ENCODE measurements around the gene ATP5IF1.
A peak's percentile ranks its signal among the peaks of the same experiment; 100 is the strongest.

Gene ATP5IF1

DNA sequence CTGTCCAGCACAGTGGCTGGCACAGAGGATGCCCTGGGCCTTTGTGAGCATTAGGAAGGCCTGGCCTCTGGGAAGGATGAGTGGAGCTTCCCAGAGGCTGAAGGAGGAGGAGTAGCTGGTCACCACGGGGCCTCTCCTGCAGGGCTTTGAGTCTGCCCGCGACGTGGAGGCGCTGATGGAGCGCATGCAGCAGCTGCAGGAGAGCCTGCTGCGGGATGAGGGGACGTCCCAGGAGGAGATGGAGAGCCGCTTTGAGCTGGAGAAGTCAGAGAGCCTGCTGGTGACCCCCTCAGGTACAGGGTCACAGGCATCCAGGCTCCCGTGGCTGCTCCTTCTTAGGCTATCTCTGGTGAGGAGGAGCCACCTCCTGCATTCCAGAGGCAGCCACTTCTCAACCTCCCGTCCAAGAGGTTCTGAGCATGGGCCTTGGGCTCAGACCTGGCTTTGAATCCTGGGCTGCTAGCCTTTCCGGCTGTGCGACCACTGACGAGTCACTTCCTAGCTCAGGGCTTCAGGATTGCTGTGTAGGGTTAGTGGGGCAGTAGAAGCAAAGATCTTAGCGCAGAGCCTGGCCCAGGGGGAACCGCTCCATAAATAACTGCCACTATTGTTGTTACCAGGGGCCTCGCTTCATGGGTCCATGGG, 37.4 kb downstream of the ATP5IF1 start:
- H3K4me1 Mint-ChIP-seq, result no peaks in the 10 kb centered on the region
- DNase-seq (no peak), ATAC-seq (no peak)
- no peaks in the 10 kb centered on the region for H3K27me3 Mint-ChIP-seq
- H3K9me3 Mint-ChIP-seq, result no peaks in the 10 kb centered on the region
- H3K4me3 Mint-ChIP-seq, result no peak overlapping the region
- no peak overlapping the region for H3K27ac Mint-ChIP-seq

DNA sequence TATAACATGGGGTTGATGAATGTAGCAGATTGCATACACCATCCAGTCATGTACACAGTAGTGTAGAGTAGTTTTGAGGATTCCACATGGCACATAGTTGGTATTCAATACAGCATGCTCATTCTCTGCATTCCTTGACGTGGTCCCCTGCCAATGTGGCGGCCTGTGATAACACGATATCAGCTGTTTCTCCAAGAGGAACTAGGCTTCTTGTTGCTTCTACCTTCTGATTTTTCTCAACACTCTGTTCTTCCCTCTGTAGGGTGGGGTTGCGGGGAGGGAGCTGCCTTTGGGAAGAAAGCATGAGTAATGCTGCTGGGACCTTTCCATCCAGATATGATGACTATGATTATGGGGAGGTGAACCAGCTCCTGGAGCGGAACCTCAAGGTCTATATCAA, 42.8 kb downstream of the ATP5IF1 start:
- ATAC-seq (no peak), DNase-seq (no peak)
- Mint-ChIP-seq H3K27me3 (no peaks in the 10 kb centered on the region), H3K9me3 (no peaks in the 10 kb centered on the region), H3K4me3 (no peak overlapping the region), H3K4me1 (no peaks in the 10 kb centered on the region), H3K27ac (no peak overlapping the region)

DNA sequence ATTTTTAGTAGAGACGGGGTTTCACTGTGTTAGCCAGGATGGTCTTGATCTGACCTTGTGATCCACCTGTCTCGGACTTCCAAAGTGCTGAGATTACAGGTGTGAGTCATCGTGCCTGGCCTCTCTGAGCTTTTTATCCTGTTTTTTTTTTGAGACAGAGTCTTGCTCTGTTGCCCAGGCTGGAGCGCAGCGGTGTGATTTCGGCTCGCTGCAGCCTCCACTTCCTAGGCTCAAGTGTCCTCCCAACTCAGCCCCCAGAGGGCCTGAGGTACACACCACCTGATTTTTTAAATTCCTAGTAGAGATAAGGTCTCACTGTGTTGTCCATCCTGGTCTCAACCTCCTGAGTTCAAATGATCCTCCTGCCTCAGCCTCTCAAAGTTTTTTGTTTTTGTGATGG, 43.8 kb downstream of the ATP5IF1 start:
- ATAC-seq, result no peak
- H3K4me1 Mint-ChIP-seq, result no peaks in the 10 kb centered on the region
- H3K27ac Mint-ChIP-seq, result no peak overlapping the region
- H3K9me3 Mint-ChIP-seq, result no peaks in the 10 kb centered on the region
- no peaks in the 10 kb centered on the region for H3K27me3 Mint-ChIP-seq
- H3K4me3 Mint-ChIP-seq, result no peak overlapping the region
- DNase-seq, result no peak

DNA sequence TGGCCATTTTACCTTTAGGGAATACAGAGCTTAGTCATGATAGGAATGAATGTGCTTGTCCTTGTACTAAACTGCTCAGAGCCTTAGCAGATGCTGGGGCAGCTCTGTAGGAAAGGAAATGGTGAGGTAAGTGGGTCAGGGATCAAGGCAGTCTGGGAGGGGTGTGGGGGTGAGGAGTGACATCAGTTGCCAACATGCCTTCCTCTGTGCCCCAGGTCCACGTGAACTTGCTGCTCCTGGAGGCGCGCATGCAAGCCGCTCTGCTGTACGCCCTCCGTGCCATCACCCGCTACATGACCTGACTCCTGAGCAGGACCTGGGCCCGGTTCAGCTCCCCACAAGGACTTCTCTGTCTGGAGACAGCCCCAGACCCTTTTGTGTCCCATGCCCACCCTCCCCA, 44.6 kb downstream of the ATP5IF1 start:
- no peaks in the 10 kb centered on the region for H3K9me3 Mint-ChIP-seq
- H3K27me3 Mint-ChIP-seq, result no peaks in the 10 kb centered on the region
- no peak for DNase-seq
- no peak overlapping the region for H3K4me3 Mint-ChIP-seq
- no peaks in the 10 kb centered on the region for H3K4me1 Mint-ChIP-seq
- peak overlapping the region in 1 of 2 donors; percentile 21 for H3K27ac Mint-ChIP-seq
- ATAC-seq, result peak; percentile 19

DNA sequence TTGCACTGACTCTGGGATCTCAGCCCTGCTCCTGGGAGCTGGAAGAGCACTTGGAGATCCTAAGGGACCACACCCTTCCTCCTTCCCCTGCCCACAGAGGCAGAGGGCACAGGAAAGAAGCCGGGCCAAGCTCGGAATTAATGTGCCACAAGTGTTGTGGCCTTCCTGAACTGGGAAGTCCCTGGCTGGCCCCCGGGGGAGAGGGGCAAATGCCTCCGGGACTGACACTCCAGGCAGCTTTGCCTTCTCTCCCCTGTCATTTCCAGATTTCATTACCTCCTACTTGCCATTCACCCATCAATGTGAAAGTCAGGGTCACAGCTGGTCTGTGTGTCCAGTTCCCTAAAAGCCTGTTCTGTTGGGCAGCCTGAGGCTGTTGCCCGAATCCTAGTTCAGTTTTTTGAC, 45.1 kb downstream of the ATP5IF1 start:
- Mint-ChIP-seq H3K27ac (peak overlapping the region in 1 of 2 donors; percentile 21), H3K4me1 (no peaks in the 10 kb centered on the region), H3K9me3 (no peaks in the 10 kb centered on the region), H3K27me3 (no peaks in the 10 kb centered on the region), H3K4me3 (no peak overlapping the region)
- ATAC-seq (no peak), DNase-seq (no peak)

DNA sequence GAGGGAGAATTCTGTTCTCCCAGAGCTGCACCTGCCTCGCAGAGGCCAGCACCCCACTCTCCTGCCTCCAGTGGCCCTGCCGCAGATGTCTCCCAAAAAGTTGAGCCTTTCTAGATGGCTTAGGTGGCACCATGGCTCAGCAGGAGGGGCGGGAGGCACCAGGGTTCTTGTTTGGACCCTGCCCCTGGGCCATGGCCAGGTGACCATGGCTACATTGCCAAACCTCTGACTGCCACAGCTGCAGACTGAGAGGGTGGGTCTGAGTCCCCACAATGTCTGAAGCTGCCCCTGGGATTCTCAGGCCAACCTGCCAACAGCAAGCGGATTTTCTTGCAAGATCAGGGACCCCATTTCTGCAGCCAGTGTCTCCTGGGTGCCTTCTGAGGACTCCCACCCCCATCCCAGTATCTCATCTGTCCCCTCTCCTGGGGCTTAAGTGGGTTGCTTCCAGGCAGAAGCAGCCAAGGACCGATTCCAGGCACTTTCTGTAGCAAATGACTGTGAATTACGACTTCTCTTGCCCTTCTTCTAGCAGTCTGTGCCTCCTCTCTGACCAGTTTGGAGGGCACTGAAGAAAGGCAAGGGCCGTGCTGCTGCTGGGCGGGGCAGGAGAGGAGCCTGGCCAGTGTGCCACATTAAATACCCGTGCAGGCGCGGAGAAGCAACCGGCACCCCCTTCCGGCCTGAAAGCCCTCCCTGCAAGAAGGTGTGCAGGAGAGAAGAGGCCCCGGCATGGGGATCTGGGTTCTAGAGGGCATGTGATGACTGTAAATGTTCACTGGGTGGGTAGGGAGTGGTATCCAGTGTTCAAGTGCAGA, 45.9 kb downstream of the ATP5IF1 start:
- no peak overlapping the region for H3K4me3 Mint-ChIP-seq
- no peaks in the 10 kb centered on the region for H3K4me1 Mint-ChIP-seq
- no peaks in the 10 kb centered on the region for H3K27me3 Mint-ChIP-seq
- ATAC-seq (no peak), DNase-seq (no peak)
- peak overlapping the region in 1 of 2 donors; percentile 34 for H3K27ac Mint-ChIP-seq
- no peaks in the 10 kb centered on the region for H3K9me3 Mint-ChIP-seq

DNA sequence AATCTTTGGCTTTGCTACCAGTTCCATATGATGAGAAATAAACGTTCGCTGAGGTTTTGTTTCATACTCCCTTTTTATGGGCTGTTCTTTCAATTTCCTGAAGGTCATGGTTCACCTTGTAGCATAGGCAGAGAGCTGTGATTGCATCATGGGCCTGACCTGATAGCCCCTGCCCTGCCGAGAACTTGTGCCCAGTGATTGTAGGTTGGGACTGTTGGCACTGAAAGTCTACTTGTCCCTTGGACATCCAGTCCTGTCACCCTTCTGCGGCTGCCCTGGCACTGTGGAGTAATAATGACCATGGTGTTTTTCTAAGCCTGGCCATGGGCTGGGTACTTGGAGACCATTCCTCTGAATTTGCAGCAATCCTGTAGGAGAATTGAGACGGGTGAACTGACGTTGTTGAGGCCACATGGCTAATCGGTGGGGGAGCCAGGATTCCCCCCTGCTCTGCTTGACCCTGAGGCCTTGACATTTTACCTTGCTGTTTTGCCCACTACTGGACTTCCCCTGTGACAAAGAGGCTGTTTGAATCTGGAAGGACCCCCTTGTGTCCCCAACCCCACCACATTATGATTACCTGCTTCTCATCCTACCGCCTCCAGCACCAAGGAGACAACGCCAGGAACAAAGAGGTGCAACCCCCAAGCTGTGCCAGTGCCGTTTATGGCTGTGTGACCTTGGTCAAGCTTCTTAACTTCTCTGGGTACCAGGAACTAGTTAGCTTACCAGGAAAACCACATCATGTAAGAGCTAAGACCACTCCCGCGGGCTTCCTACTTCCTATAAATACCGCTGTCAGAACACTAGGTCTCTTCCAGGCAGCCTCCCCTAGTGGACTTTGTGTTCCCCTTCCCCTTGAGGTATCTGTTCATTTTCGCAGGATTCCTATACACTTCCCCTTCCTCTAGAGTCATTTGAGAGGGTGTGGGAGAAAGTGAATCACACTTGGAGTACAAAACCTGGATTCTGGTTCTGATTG, 46.8 kb downstream of the ATP5IF1 start:
- Mint-ChIP-seq H3K27ac (peak overlapping the region; percentile 42 to 68), H3K27me3 (no peaks in the 10 kb centered on the region), H3K9me3 (no peaks in the 10 kb centered on the region), H3K4me1 (no peaks in the 10 kb centered on the region), H3K4me3 (no peak overlapping the region)
- DNase-seq (no peak), ATAC-seq (no peak)

DNA sequence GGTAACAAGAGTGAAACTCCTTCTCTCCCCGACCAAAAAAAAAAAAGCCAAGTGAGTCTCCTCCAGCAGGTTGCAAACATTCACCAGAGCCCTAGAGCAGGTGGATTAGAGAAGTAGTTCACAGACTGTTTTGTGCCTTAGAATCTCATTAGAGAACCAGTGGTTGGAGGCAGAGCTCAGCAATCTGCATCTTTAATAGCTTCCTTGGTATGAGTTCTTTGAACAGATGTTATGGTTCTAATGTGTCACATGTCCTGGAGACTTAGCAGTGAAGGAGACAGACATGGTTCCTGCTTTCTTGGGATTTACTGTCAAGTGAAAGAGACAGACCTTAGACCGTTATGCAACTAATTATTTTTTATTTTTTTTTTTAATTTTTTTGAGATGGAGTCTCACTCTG, 50.2 kb downstream of the ATP5IF1 start:
- Mint-ChIP-seq H3K27me3 (no peaks in the 10 kb centered on the region), H3K4me3 (no peak overlapping the region), H3K27ac (no peak overlapping the region), H3K4me1 (no peaks in the 10 kb centered on the region), H3K9me3 (no peaks in the 10 kb centered on the region)
- ATAC-seq (peak; percentile 24), DNase-seq (no peak)

Data from stimulated activated naive CD8-positive, alpha-beta T cell treated with anti-CD3 and anti-CD28 coated beads, Interleukin-15, amount 100 ng/mL, for 72 hours (primary cell).